ENCODE measurements around the gene EPC1. TPM values are rescaled to one million over a fixed set of nuclear protein-coding genes. Genes with fewer than 3 reads are reported as not detected.
"Not testable (repeated sequence)": the region's sequence is repeated elsewhere in the genome, so short reads cannot be mapped to it uniquely, and the experiment has no call there.

EPC1 gene
- total RNA-seq, 2 donors from 2014 or later, result 28.3 to 40.2 TPM

GRCh38 chr10:32240471-32240870 is 106.5 kb downstream of the EPC1 start:
- H3K9me3 Mint-ChIP-seq, result no peaks in the 10 kb centered on the region
- ATAC-seq, result no peak
- no peak for DNase-seq (ENCODE audit: low spot score in 2 of 2)

GRCh38 chr10:32239769-32240168 is 107.2 kb downstream of the EPC1 start:
- no peaks in the 10 kb centered on the region for H3K36me3 Mint-ChIP-seq
- DNase-seq (ENCODE audit: low spot score in 2 of 2) (no peak), ATAC-seq (no peak)
- no peaks in the 10 kb centered on the region for H3K9me3 Mint-ChIP-seq
- no peak overlapping the region for H3K27ac Mint-ChIP-seq

More at GRCh38 chr10:32240471-32240870, 106.5 kb downstream of the EPC1 start:
- Mint-ChIP-seq H3K36me3 (no peaks in the 10 kb centered on the region), H3K27ac (no peak overlapping the region)

GRCh38 chr10:32237644-32238345 is 109.2 kb downstream of the EPC1 start:
- ATAC-seq (no peak), DNase-seq (ENCODE audit: low spot score in 2 of 2) (no peak)
- Mint-ChIP-seq H3K36me3 (no peaks in the 10 kb centered on the region), H3K9me3 (no peaks in the 10 kb centered on the region), H3K27ac (no peak overlapping the region)

- ATAC-seq (no peak), DNase-seq (ENCODE audit: low spot score in 2 of 2) (no peak)
- no peak overlapping the region for H3K27ac Mint-ChIP-seq
- H3K9me3 Mint-ChIP-seq, result no peaks in the 10 kb centered on the region
- H3K36me3 Mint-ChIP-seq, result no peaks in the 10 kb centered on the region
Measured at GRCh38 chr10:32234471-32234870, 112.5 kb downstream of the EPC1 start.

- not testable (repeated sequence) for H3K9me3 Mint-ChIP-seq; H3K27ac Mint-ChIP-seq; DNase-seq (ENCODE audit: low spot score in 2 of 2); ATAC-seq; H3K36me3 Mint-ChIP-seq
Measured at GRCh38 chr10:32233375-32233774, 113.6 kb downstream of the EPC1 start.

GRCh38 chr10:32232378-32232777 is 114.6 kb downstream of the EPC1 start:
- no peaks in the 10 kb centered on the region for H3K9me3 Mint-ChIP-seq

GRCh38 chr10:32229788-32230187 is 117.2 kb downstream of the EPC1 start:
- not testable (repeated sequence) for H3K27ac Mint-ChIP-seq, H3K36me3 Mint-ChIP-seq, H3K9me3 Mint-ChIP-seq

More at GRCh38 chr10:32232378-32232777, 114.6 kb downstream of the EPC1 start:
- no peak overlapping the region for H3K27ac Mint-ChIP-seq
- H3K36me3 Mint-ChIP-seq, result no peaks in the 10 kb centered on the region
- no peak for ATAC-seq
- no peak for DNase-seq (ENCODE audit: low spot score in 2 of 2)

GRCh38 chr10:32229170-32229569 is 117.8 kb downstream of the EPC1 start:
- Mint-ChIP-seq H3K36me3 (no peaks in the 10 kb centered on the region), H3K9me3 (peaks cover 0 to 4% of the 10 kb centered on the region in 2 donors), H3K27ac (no peak overlapping the region)
- ATAC-seq (no peak), DNase-seq (ENCODE audit: low spot score in 2 of 2) (no peak)

More at GRCh38 chr10:32229788-32230187, 117.2 kb downstream of the EPC1 start:
- DNase-seq (ENCODE audit: low spot score in 2 of 2); ATAC-seq: not testable (repeated sequence)

- Mint-ChIP-seq H3K9me3 (peaks cover 4 to 5% of the 10 kb centered on the region in 2 donors), H3K27ac (no peak overlapping the region), H3K36me3 (peaks cover under 1 to 4% of the 10 kb centered on the region in 2 donors)
- no peak for ATAC-seq
- DNase-seq (ENCODE audit: low spot score in 2 of 2), result no peak
Measured at GRCh38 chr10:32227802-32228201, 119.2 kb downstream of the EPC1 start.

- Mint-ChIP-seq H3K27ac (no peak overlapping the region), H3K9me3 (peaks cover 7 to 10% of the 10 kb centered on the region in 2 donors), H3K36me3 (peaks cover 6 to 11% of the 10 kb centered on the region in 2 donors)
- no peak for DNase-seq (ENCODE audit: low spot score in 2 of 2)
- ATAC-seq, result no peak
Measured at GRCh38 chr10:32226624-32227023, 120.3 kb downstream of the EPC1 start.

GRCh38 chr10:32225976-32226375 is 121.0 kb downstream of the EPC1 start:
- Mint-ChIP-seq H3K27ac (no peak overlapping the region), H3K36me3 (peaks cover 6 to 11% of the 10 kb centered on the region in 2 donors), H3K9me3 (peaks cover 7 to 10% of the 10 kb centered on the region in 2 donors)
- DNase-seq (ENCODE audit: low spot score in 2 of 2) (no peak), ATAC-seq (no peak)

- not testable (repeated sequence) for ATAC-seq; H3K27ac Mint-ChIP-seq; DNase-seq (ENCODE audit: low spot score in 2 of 2)
- Mint-ChIP-seq H3K36me3 (peaks cover 23 to 25% of the 10 kb centered on the region in 2 donors), H3K9me3 (peaks cover 17 to 20% of the 10 kb centered on the region in 2 donors)
Measured at GRCh38 chr10:32222376-32222775, 124.6 kb downstream of the EPC1 start.

- DNase-seq (ENCODE audit: low spot score in 2 of 2); ATAC-seq; H3K27ac Mint-ChIP-seq: not testable (repeated sequence)
- peaks cover 23 to 25% of the 10 kb centered on the region in 2 donors for H3K36me3 Mint-ChIP-seq
- H3K9me3 Mint-ChIP-seq, result peaks cover 14 to 20% of the 10 kb centered on the region in 2 donors
Measured at GRCh38 chr10:32219156-32219555, 127.8 kb downstream of the EPC1 start.

GRCh38 chr10:32218206-32219044 is 128.5 kb downstream of the EPC1 start:
- H3K27ac Mint-ChIP-seq; ATAC-seq; DNase-seq (ENCODE audit: low spot score in 2 of 2): not testable (repeated sequence)
- Mint-ChIP-seq H3K9me3 (peaks cover 14 to 20% of the 10 kb centered on the region in 2 donors), H3K36me3 (peaks cover 23 to 25% of the 10 kb centered on the region in 2 donors)
